PC-9 (cell line): ENCODE results near the gene PPP2R1B. TPM values are rescaled to one million over a fixed set of nuclear protein-coding genes. Genes with fewer than 3 reads are reported as not detected.
A peak's percentile ranks its signal among the peaks of the same experiment; 100 is the strongest.

Source experiments
- BruUV-seq: library from RNA; stranded (reverse); fragments of 400-500 nt; replicated peaks from 2 replicates; lab custom pipeline; 2021; lab: Mats Ljungman, UMichigan
- CTCF ChIA-PET: fragments of 300-600 bp; sonication (Branson Sonifier 250); formaldehyde crosslinking; loops from one replicate; lab custom pipeline; 2022; ENCODE audit warnings: antibody characterized with exemption; lab: Charles Lee
- POLR2A ChIA-PET: fragments of 300-600 bp; sonication (Branson Sonifier 250); formaldehyde crosslinking; loops from one replicate; lab custom pipeline; 2022; ENCODE audit warnings: antibody characterized with exemption; ENCODE audit not compliant: unreplicated experiment; lab: Charles Lee
- DNase-seq, 2 experiments: peaks; one replicate each; pipeline versions ENCODE4 v3.0.0 to v3.0.0-alpha.2; 2015 to 2022; ENCODE audit warnings: mixed read lengths in 1 of 2
- H2AFZ ChIP-seq: fragments of 200-600 bp; sonication (generic); 2 replicates; pipeline ENCODE4 v1.8.1; 2017; ENCODE audit warnings: antibody characterized with exemption
- H3F3A ChIP-seq: fragments of 200-600 bp; sonication (generic); 2 replicates; pipeline ENCODE4 v1.8.1; 2017; ENCODE audit warnings: antibody characterized with exemption, mild to moderate bottlenecking, low read depth; ENCODE audit not compliant: insufficient read depth
- H3K27ac ChIP-seq: fragments of 200-600 bp; sonication (generic); 2 replicates; pipeline ENCODE4 v1.6.1; 2016; ENCODE audit warnings: mixed run types
- H3K27me3 ChIP-seq: fragments of 200-600 bp; sonication (generic); 2 replicates; pipeline ENCODE4 v1.6.1; 2016; ENCODE audit warnings: low read depth, mixed run types; ENCODE audit not compliant: insufficient read depth
- H3K36me3 ChIP-seq: fragments of 200-600 bp; sonication (generic); 2 replicates; pipeline ENCODE4 v1.6.1; 2016; ENCODE audit warnings: low read depth, mixed run types
- H3K4me1 ChIP-seq: fragments of 200-600 bp; sonication (generic); replicated peaks from 2 replicates; pipeline ENCODE4 v1.6.1; 2016; ENCODE audit warnings: mixed run types; ENCODE audit not compliant: insufficient read depth
- H3K4me2 ChIP-seq: fragments of 200-600 bp; sonication (generic); 2 replicates; pipeline ENCODE4 v1.6.1; 2017; ENCODE audit warnings: mixed run types
- H3K4me3 ChIP-seq: fragments of 200-600 bp; sonication (generic); 2 replicates; pipeline ENCODE4 v1.6.1; 2016; ENCODE audit warnings: mixed run types
- H3K79me2 ChIP-seq: fragments of 200-600 bp; sonication (generic); 2 replicates; pipeline ENCODE4 v1.6.1; 2017; ENCODE audit warnings: low read depth, mixed run types
- H3K9me2 ChIP-seq: fragments of 200-600 bp; sonication (generic); 2 replicates; pipeline ENCODE4 v1.8.1; 2017; ENCODE audit warnings: mild to moderate bottlenecking; ENCODE audit not compliant: insufficient read depth
- H3K9me3 ChIP-seq: fragments of 200-600 bp; sonication (generic); 2 replicates; pipeline ENCODE4 v1.8.1; 2016; ENCODE audit warnings: low read depth; ENCODE audit not compliant: insufficient read depth
- H4K20me1 ChIP-seq: fragments of 200-600 bp; sonication (generic); 2 replicates; pipeline ENCODE4 v1.8.1; 2017; ENCODE audit not compliant: insufficient read depth
- EZH2 ChIP-seq: fragments of 200-600 bp; sonication (generic); IDR thresholded peaks from 2 replicates; pipeline ENCODE4 v1.8.0; 2017; ENCODE audit warnings: antibody characterized with exemption, low read depth
- intact Hi-C: fragments of 100-400 bp; cut with micrococcal nuclease; formaldehyde crosslinking; loops from one replicate; pipeline ENCODE4 v1.10.0; 2022; ENCODE audit not compliant: unreplicated experiment
- total RNA-seq: library from RNA; stranded (reverse); gene quantifications from 2 replicates; pipeline ENCODE4 v1.2.3, GENCODE V29; 2021
- TF ChIP-seq, protein P1 (sequence below): fragments of 200-600 bp; sonication (generic); conservative IDR thresholded peaks from 2 replicates; pipeline ENCODE4 v1.6.1; 2017; ENCODE audit warnings: mixed run types, antibody characterized with exemption, mild to moderate bottlenecking, moderate library complexity

Gene PPP2R1B
- total RNA-seq, 1 experiment from 2014 or later = 36.4 TPM

DNA sequence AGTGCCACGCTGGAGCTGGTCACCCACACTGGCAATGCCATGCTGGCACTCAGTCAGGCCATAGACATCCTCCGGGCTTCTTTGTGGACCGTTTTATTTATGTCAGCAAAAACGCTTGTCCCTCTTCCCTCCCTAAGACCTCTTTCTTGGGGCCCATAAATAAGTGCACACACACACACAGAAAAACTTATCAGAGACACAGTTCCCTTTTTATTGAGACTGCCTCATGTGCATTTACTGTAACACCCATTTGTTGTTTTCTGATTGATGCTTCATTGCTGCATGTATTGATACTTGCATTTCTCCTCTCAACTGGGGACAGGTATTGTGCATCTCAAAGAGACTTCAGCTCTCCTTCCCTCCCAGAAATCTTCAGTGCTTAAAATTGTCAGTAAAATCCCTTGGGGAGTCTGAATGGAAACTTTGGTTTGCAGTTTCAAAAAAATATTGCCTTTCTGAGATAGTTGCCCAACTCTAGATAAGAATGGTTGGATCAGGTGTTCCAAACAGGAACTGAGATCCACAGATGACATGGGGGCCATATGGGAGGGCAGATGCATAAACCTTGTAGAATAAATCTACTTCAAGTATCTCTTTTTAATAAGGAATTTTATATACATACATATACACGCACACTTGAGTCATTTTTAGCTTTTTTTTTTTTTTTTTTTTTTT, 50.9 kb downstream of the PPP2R1B start:
- no peaks in the 10 kb centered on the region; the same call in none of the 2 replicates for H3F3A ChIP-seq
- intact Hi-C loops = no loop called here
- no peak overlapping the region for H2AFZ ChIP-seq
- no peaks in the 10 kb centered on the region for H3K4me1 ChIP-seq
- ChIA-PET POLR2A (no interaction called here), CTCF (no interaction called here)
- H3K9me3 ChIP-seq = no peaks in the 10 kb centered on the region
- no peak overlapping the region for H3K4me2 ChIP-seq
- DNase-seq = peak in 1 of 2 experiments; percentile 21
- no peaks in the 10 kb centered on the region for H4K20me1 ChIP-seq
- no peak overlapping the region for H3K27ac ChIP-seq
- no TSS peak for BruUV-seq
- no peaks in the 10 kb centered on the region for H3K79me2 ChIP-seq
- peaks cover 21% of the 10 kb centered on the region for H3K36me3 ChIP-seq
- TF ChIP-seq EZH2 = no peak
- TF ChIP-seq, protein P1, sequence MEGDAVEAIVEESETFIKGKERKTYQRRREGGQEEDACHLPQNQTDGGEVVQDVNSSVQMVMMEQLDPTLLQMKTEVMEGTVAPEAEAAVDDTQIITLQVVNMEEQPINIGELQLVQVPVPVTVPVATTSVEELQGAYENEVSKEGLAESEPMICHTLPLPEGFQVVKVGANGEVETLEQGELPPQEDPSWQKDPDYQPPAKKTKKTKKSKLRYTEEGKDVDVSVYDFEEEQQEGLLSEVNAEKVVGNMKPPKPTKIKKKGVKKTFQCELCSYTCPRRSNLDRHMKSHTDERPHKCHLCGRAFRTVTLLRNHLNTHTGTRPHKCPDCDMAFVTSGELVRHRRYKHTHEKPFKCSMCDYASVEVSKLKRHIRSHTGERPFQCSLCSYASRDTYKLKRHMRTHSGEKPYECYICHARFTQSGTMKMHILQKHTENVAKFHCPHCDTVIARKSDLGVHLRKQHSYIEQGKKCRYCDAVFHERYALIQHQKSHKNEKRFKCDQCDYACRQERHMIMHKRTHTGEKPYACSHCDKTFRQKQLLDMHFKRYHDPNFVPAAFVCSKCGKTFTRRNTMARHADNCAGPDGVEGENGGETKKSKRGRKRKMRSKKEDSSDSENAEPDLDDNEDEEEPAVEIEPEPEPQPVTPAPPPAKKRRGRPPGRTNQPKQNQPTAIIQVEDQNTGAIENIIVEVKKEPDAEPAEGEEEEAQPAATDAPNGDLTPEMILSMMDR = no peak
- H3K9me2 ChIP-seq = no peaks in the 10 kb centered on the region
- no peaks in the 10 kb centered on the region for H3K27me3 ChIP-seq
- H3K4me3 ChIP-seq = no peak overlapping the region

DNA sequence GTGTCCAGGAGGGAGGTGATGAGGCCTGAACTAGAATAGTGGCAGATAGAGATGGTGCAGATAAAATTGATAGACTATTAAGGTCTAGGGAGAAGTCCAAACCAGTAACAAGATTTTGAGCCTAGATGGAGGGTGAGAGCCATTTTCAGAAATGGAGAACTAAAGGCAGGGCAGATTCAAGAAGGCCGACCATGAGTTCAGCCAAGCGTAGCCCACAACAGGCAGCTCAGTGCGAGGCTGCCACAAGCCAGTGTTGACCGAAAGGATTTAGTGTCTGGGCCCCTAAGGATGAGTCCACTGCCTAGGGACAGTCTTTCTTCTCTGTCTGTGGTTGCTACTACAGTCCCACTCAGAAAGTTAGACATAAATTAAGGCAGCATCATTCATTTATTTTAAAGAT, 51.7 kb downstream of the PPP2R1B start:
- TF ChIP-seq EZH2 = no peak
- TF ChIP-seq, protein P1 = no peak
- ChIA-PET POLR2A (interaction anchor here (0.7 kb wide), 1 partner anchor 51 kb away, joined by 14 read pairs; the partner anchor contains the start of gene PPP2R1B), CTCF (no interaction called here)
- Histone ChIP-seq H3F3A (no peaks in the 10 kb centered on the region; the same call in none of the 2 replicates), H3K27ac (no peak overlapping the region), H3K4me2 (no peak overlapping the region), H3K4me1 (no peaks in the 10 kb centered on the region), H3K9me2 (no peaks in the 10 kb centered on the region), H4K20me1 (no peaks in the 10 kb centered on the region), H3K9me3 (no peaks in the 10 kb centered on the region), H3K27me3 (no peaks in the 10 kb centered on the region), H3K36me3 (peaks cover 14% of the 10 kb centered on the region), H2AFZ (no peak overlapping the region), H3K79me2 (no peaks in the 10 kb centered on the region), H3K4me3 (no peak overlapping the region)
- no TSS peak for BruUV-seq
- no peak for DNase-seq
- intact Hi-C loops = no loop called here

DNA sequence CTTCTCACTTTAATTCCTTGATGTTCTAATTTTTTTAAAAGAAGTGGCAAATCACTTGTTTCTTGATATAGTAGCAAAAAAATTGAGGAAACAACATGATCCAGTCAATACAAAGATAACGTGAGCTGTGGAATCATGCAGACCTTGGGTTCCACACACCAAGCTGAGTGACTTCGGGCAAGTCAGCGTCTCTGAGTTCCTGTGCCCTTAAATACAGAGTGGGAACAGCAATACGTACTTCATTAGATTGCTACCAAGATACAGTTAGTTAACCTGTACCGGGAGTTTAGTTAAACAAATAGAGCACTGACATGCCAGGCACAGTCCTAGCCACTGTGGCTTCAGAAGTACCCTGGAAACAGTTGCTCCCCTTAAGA, 58.5 kb downstream of the PPP2R1B start:
- ChIA-PET POLR2A (no interaction called here), CTCF (no interaction called here)
- DNase-seq = peak in 1 of 2 experiments; percentile 12
- H3K27ac ChIP-seq = no peak overlapping the region
- no peaks in the 10 kb centered on the region for H3K9me2 ChIP-seq
- intact Hi-C loops = no loop called here
- no peak for TF ChIP-seq EZH2
- TF ChIP-seq, protein P1 = no peak
- H4K20me1 ChIP-seq = no peaks in the 10 kb centered on the region
- H3K4me1 ChIP-seq = no peaks in the 10 kb centered on the region
- H3F3A ChIP-seq = no peaks in the 10 kb centered on the region; the same call in none of the 2 replicates
- peaks cover 49% of the 10 kb centered on the region for H3K36me3 ChIP-seq
- BruUV-seq = no TSS peak
- H3K79me2 ChIP-seq = no peaks in the 10 kb centered on the region
- H3K27me3 ChIP-seq = no peaks in the 10 kb centered on the region
- H3K4me3 ChIP-seq = no peak overlapping the region
- no peak overlapping the region for H2AFZ ChIP-seq
- no peak overlapping the region for H3K4me2 ChIP-seq
- no peaks in the 10 kb centered on the region for H3K9me3 ChIP-seq
